HepG2 (cell line): ENCODE results near the gene NYNRIN. TPM values are rescaled to one million over a fixed set of nuclear protein-coding genes. Genes with fewer than 3 reads are reported as not detected.

Experiments
- ATAC-seq: fragments of 200-7000 bp; cut with Tn5 transposase; 3 replicates; pipeline ENCODE4 v1.9.1; 2020; ENCODE audit warnings: mild to moderate bottlenecking, moderate library complexity
- BruUV-seq: library from RNA; stranded (reverse); fragments of 400-500 nt; replicated peaks from 2 replicates; lab custom pipeline; 2021; lab: Mats Ljungman, UMichigan
- CTCF ChIA-PET: fragments of 300-600 bp; formaldehyde crosslinking; extraction: SDS; loops from one replicate; lab custom pipeline; 2021; ENCODE audit warnings: low total read pairs, inconsistent platforms, low intra/inter-chr PET ratio; lab: Yijun Ruan, JAX
- POLR2A ChIA-PET: fragments of 350-600 bp; sonication (Branson Sonifier 250); formaldehyde crosslinking; loops from one replicate; lab custom pipeline; 2020; ENCODE audit warnings: antibody characterized with exemption, inconsistent platforms; lab: Yijun Ruan, JAX
- DNase-seq: peaks from one replicate; pipeline ENCODE4 v3.0.0-alpha.2; 2015; ENCODE audit warnings: low spot score
- FAIRE-seq: peaks from 3 replicates; lab custom pipeline; 2011; peaks lifted over from hg19 to GRCh38; lab: Jason Lieb, UNC
- H2AFZ ChIP-seq: one replicate; pipeline ENCODE4 v1.6.1; 2011; ENCODE audit warnings: low read length, inconsistent platforms
- H3K27ac ChIP-seq: fragments of 300-600 bp; 3 replicates; pipeline ENCODE4 v1.8.0; 2011; ENCODE audit warnings: mixed run types, mild to moderate bottlenecking, mixed read lengths, low read length, inconsistent platforms; ENCODE audit not compliant: insufficient read depth; ENCODE audit errors: extremely low read length
- H3K27me3 ChIP-seq, 2 experiments: fragments of 200-600 bp in 1 of 2; 2 replicates in 1 of 2; 3 replicates in 1 of 2; pipeline versions ENCODE4 v1.6.0 to v1.8.0; 2011; ENCODE audit warnings: low read length in 2 of 2, mild to moderate bottlenecking in 2 of 2, moderate library complexity in 2 of 2, inconsistent platforms in 1 of 2; ENCODE audit not compliant: insufficient read depth in 2 of 2, control insufficient read depth in 1 of 2
- H3K36me3 ChIP-seq, 2 experiments: fragments of 200-600 bp in 1 of 2; replicated peaks in 1 of 2; 2 replicates in 1 of 2; 3 replicates in 1 of 2; pipeline versions ENCODE4 v1.5.1 to v1.8.0; 2011; ENCODE audit warnings: low read length in 2 of 2, inconsistent platforms in 1 of 2; ENCODE audit not compliant: insufficient read depth in 2 of 2, control insufficient read depth in 1 of 2
- H3K4me1 ChIP-seq: 2 replicates; pipeline ENCODE4 v1.5.1; 2012; ENCODE audit warnings: low read length, inconsistent platforms; ENCODE audit not compliant: insufficient read depth
- H3K4me2 ChIP-seq: 2 replicates; pipeline ENCODE4 v1.6.0; 2011; ENCODE audit warnings: low read depth, low read length, inconsistent platforms
- H3K4me3 ChIP-seq, 3 experiments: fragments of 200-600 bp in 1 of 3; sonication (generic), shearing (Covaris generic) in 1 of 3; replicated peaks in 1 of 3; 2 replicates each; pipeline ENCODE4 v1.5.1; 2011 to 2016; ENCODE audit warnings: low read length in 3 of 3, inconsistent platforms in 2 of 3, low read depth in 2 of 3, mild to moderate bottlenecking in 2 of 3, control low read depth in 1 of 3, mixed read lengths in 1 of 3; ENCODE audit not compliant: insufficient read depth in 1 of 3
- H3K79me2 ChIP-seq: one replicate; pipeline ENCODE4 v1.6.1; 2011; ENCODE audit warnings: low read length, inconsistent platforms; ENCODE audit not compliant: insufficient read depth
- H3K9ac ChIP-seq: 2 replicates; pipeline ENCODE4 v1.6.0; 2011; ENCODE audit warnings: mild to moderate bottlenecking, low read depth, low read length, inconsistent platforms; ENCODE audit not compliant: insufficient read depth
- H3K9me3 ChIP-seq: 2 replicates; pipeline ENCODE4 v1.5.1; 2012; ENCODE audit warnings: mild to moderate bottlenecking, low read length
- H4K20me1 ChIP-seq: 2 replicates; pipeline ENCODE4 v1.6.0; 2011; ENCODE audit warnings: inconsistent platforms, mild to moderate bottlenecking, low read length, moderate library complexity; ENCODE audit not compliant: insufficient read depth
- BORCS8-MEF2B ChIP-seq: sonication (generic); formaldehyde crosslinking; IDR thresholded peaks from 2 replicates; pipeline ENCODE4 v1.8.0; 2022; ENCODE audit warnings: mild to moderate bottlenecking, missing genetic modification reagents
- CEBPB ChIP-seq: IDR thresholded peaks from 2 replicates; pipeline ENCODE4 v1.6.1; 2011; ENCODE audit warnings: low read depth, low read length, improper control_type of control experiment, borderline replicate concordance
- NR2F6 ChIP-seq, 2 experiments: IDR thresholded peaks; 2 replicates each; pipeline ENCODE4 v1.6.1; 2016; ENCODE audit warnings: antibody characterized with exemption in 1 of 2, mild to moderate bottlenecking in 1 of 2
- PAWR ChIP-seq: sonication (generic); formaldehyde crosslinking; IDR thresholded peaks from 2 replicates; pipeline ENCODE4 v1.4.0; 2020; ENCODE audit warnings: missing genetic modification reagents, mild to moderate bottlenecking, borderline replicate concordance
- RXRA ChIP-seq: sonication (generic); formaldehyde crosslinking; IDR thresholded peaks from 2 replicates; pipeline ENCODE4 v1.5.1; 2020; ENCODE audit warnings: missing genetic modification reagents
- SP5 ChIP-seq: IDR thresholded peaks from 2 replicates; pipeline ENCODE4 v1.6.1; 2016; ENCODE audit warnings: low read depth, borderline replicate concordance
- ZNF550 ChIP-seq: sonication (generic); formaldehyde crosslinking; IDR thresholded peaks from 2 replicates; pipeline ENCODE4 v1.4.0; 2020; ENCODE audit warnings: mild to moderate bottlenecking, missing genetic modification reagents, borderline replicate concordance
- WGBS: methylation state at CpG from one replicate; pipeline ENCODE4 v1.1.6; 2017; ENCODE audit warnings: low lambda C conversion rate; 5-methylcytosine and 5-hydroxymethylcytosine counted together
- in situ Hi-C: cut with HindIII; loops from 2 replicates; pipeline ENCODE4 v1.10.0; 2017; ENCODE audit warnings: low pct_unique_long_range_greater_than_20kb; ENCODE audit not compliant: extremely low pct_ligation_motif_present
- intact Hi-C: fragments of 100-400 bp; cut with micrococcal nuclease; formaldehyde crosslinking; loops from one replicate; pipeline ENCODE4 v1.10.0; 2022; ENCODE audit not compliant: unreplicated experiment
- polyA plus RNA-seq, 8 experiments: library from polyadenylated mRNA; depleted of rRNA in 3 of 8; stranded (reverse) in 7 of 8; unstranded in 1 of 8; fragments of >200 nt; fragmentation: Illumina TruSeq in 4 of 8; extraction: Trizol in 4 of 8; gene quantifications; 2 replicates each; pipeline versions ENCODE4 v1.2.1 to v1.2.3, GENCODE V29; 2011 to 2016; ENCODE audit warnings: low read depth in 4 of 8, missing spikeins in 1 of 8, mixed read lengths in 1 of 8; ENCODE audit not compliant: insufficient read depth in 1 of 8
- total RNA-seq, 5 experiments: library from RNA; depleted of rRNA; stranded (reverse); fragments of >200 nt; fragmentation: Illumina TruSeq; extraction: Trizol; gene quantifications; 2 replicates each; pipeline ENCODE4 v1.2.3, GENCODE V29; 2016; ENCODE audit warnings: low read depth in 1 of 5
- TF ChIP-seq, protein P1 (sequence below): sonication (generic); formaldehyde crosslinking; IDR thresholded peaks from 2 replicates; pipeline ENCODE4 v1.4.0; 2020; ENCODE audit warnings: missing genetic modification reagents
- TF ChIP-seq, protein P2 (sequence below): sonication (generic); formaldehyde crosslinking; IDR thresholded peaks from 2 replicates; pipeline ENCODE4 v1.4.0; 2020; ENCODE audit warnings: low read depth, mild to moderate bottlenecking, missing genetic modification reagents
- TF ChIP-seq, protein P3 (sequence below): sonication (generic); formaldehyde crosslinking; IDR thresholded peaks from 2 replicates; pipeline ENCODE4 v1.4.0; 2020; ENCODE audit warnings: mild to moderate bottlenecking, missing genetic modification reagents

NYNRIN gene
- total and polyA plus RNA-seq, 2 of the 13 experiments (the other 11 are each of a cell fraction or from before 2014, with no cell fraction given), result 0.63 to 1.1 TPM

DNA sequence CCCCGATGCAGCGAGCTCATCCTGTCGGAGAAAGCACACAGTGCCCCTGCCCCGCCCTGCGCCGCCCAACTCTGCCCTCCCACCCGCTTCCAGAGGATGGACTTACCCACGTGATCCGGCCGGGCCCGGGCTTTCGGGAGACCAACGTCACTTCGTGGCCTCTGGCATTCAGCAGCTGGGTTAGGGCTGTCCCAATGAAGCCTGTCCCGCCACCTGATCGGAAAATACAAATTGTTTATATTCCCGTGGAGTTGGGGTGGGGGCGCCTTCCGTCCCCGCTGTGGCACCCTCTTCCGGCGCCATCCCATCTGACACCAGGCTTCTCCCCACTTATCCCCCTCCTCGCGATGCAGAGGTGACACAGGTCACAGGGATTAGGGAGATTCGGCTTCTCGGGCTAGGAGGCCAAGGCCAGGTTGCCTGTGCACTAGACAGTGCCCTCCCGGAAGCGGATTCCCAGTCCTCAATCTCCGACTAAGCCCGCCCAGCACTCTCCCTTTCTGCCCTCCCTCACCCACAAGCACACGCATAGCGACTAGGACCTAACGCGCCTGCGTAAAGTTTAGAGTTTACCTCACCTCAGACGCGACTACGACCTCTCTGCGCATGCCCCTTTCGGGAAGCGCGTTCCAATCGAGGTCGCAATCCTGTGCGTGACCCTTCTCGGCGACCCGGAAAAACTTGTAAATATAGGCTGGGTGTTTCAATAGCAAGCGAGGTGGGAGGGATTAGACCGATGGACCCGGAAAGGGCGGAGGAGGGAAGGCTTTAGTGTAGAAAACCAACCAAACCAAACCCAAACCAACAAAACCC lies 43.6 kb downstream of the NYNRIN start, which contains the start of gene SDR39U1:
TSS of gene SDR39U1 (minus strand) at position 537 of the 813 bp plus-strand sequence. CDS start at position 530, 7 bp downstream.
- H3K9me3 ChIP-seq, result no peaks in the 10 kb centered on the region
- H3K27me3 ChIP-seq, result peaks cover 0 to 5% of the 10 kb centered on the region in 2 experiments; a peak in 1 of 5 replicates
- intact Hi-C loops, result loop anchor here (2.0 to 10.0 kb wide), 2 partner anchors 16 to 1858 kb away; partner anchors contain the start of gene DAD1
- ChIA-PET POLR2A (interaction anchor here (0.5 to 5.6 kb wide), 44 partner anchors 10 to 1853 kb away, joined by 3 to 242 read pairs (median 4); partner anchors contain the start of genes ADCY4, CBLN3, CIDEB and DAD1), CTCF (interaction anchor here (1.2 to 1.5 kb wide), 2 partner anchors 76 to 109 kb away, joined by 4 to 6 read pairs; no protein-coding TSS in a partner anchor)
- BruUV-seq, result no TSS peak
- H3K4me2 ChIP-seq, result peak within 1 kb of the TSS; percentile 95
- peak within 1 kb of the TSS; percentile 93 for H3K27ac ChIP-seq
- H2AFZ ChIP-seq, result peak within 1 kb of the TSS; percentile 81
- H4K20me1 ChIP-seq, result no peaks in the 10 kb centered on the region
- in situ Hi-C loops, result no loop called here
- WGBS, result 1% methylated on average over 52 of the region's 52 CpGs
- peaks cover 22% of the 10 kb centered on the region for H3K79me2 ChIP-seq
- peak; percentile 91 for ATAC-seq
- peak within 1 kb of the TSS; percentile 74 to 98 (median 84) for H3K4me3 ChIP-seq
- peak; percentile 100 for DNase-seq
- H3K4me1 ChIP-seq, result peaks cover 18% of the 10 kb centered on the region
- H3K9ac ChIP-seq, result peak within 1 kb of the TSS; percentile 96
- FAIRE-seq, result peak; percentile 99
- peaks cover 27 to 39% of the 10 kb centered on the region in 2 experiments for H3K36me3 ChIP-seq
- peak; percentile 69 for TF ChIP-seq BORCS8-MEF2B (CRISPR knock-in tag)
- TF ChIP-seq, protein P1, sequence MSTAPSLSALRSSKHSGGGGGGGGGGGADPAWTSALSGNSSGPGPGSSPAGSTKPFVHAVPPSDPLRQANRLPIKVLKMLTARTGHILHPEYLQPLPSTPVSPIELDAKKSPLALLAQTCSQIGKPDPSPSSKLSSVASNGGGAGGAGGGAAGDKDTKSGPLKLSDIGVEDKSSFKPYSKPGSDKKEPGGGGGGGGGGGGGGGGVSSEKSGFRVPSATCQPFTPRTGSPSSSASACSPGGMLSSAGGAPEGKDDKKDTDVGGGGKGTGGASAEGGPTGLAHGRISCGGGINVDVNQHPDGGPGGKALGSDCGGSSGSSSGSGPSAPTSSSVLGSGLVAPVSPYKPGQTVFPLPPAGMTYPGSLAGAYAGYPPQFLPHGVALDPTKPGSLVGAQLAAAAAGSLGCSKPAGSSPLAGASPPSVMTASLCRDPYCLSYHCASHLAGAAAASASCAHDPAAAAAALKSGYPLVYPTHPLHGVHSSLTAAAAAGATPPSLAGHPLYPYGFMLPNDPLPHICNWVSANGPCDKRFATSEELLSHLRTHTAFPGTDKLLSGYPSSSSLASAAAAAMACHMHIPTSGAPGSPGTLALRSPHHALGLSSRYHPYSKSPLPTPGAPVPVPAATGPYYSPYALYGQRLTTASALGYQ (CRISPR knock-in tag), result no peak; the same call in none of the 2 replicates
- TF ChIP-seq CEBPB, result peak; percentile 92
- peak; percentile 96 for TF ChIP-seq SP5 (CRISPR knock-in tag)
- TF ChIP-seq NR2F6 (IDR thresholded peaks at IDR 0.05), result peak; percentile 62
- peak; percentile 67 for TF ChIP-seq NR2F6 (CRISPR knock-in tag; IDR thresholded peaks at IDR 0.05)
- peak; percentile 99 for TF ChIP-seq ZNF550 (CRISPR knock-in tag)
- TF ChIP-seq PAWR (CRISPR knock-in tag), result peak; percentile 14; the same call in 1 of the 2 replicates
- TF ChIP-seq, protein P2, sequence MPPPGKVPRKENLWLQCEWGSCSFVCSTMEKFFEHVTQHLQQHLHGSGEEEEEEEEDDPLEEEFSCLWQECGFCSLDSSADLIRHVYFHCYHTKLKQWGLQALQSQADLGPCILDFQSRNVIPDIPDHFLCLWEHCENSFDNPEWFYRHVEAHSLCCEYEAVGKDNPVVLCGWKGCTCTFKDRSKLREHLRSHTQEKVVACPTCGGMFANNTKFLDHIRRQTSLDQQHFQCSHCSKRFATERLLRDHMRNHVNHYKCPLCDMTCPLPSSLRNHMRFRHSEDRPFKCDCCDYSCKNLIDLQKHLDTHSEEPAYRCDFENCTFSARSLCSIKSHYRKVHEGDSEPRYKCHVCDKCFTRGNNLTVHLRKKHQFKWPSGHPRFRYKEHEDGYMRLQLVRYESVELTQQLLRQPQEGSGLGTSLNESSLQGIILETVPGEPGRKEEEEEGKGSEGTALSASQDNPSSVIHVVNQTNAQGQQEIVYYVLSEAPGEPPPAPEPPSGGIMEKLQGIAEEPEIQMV (CRISPR knock-in tag), result peak; percentile 9; the same call in 1 of the 2 replicates
- TF ChIP-seq, protein P3, sequence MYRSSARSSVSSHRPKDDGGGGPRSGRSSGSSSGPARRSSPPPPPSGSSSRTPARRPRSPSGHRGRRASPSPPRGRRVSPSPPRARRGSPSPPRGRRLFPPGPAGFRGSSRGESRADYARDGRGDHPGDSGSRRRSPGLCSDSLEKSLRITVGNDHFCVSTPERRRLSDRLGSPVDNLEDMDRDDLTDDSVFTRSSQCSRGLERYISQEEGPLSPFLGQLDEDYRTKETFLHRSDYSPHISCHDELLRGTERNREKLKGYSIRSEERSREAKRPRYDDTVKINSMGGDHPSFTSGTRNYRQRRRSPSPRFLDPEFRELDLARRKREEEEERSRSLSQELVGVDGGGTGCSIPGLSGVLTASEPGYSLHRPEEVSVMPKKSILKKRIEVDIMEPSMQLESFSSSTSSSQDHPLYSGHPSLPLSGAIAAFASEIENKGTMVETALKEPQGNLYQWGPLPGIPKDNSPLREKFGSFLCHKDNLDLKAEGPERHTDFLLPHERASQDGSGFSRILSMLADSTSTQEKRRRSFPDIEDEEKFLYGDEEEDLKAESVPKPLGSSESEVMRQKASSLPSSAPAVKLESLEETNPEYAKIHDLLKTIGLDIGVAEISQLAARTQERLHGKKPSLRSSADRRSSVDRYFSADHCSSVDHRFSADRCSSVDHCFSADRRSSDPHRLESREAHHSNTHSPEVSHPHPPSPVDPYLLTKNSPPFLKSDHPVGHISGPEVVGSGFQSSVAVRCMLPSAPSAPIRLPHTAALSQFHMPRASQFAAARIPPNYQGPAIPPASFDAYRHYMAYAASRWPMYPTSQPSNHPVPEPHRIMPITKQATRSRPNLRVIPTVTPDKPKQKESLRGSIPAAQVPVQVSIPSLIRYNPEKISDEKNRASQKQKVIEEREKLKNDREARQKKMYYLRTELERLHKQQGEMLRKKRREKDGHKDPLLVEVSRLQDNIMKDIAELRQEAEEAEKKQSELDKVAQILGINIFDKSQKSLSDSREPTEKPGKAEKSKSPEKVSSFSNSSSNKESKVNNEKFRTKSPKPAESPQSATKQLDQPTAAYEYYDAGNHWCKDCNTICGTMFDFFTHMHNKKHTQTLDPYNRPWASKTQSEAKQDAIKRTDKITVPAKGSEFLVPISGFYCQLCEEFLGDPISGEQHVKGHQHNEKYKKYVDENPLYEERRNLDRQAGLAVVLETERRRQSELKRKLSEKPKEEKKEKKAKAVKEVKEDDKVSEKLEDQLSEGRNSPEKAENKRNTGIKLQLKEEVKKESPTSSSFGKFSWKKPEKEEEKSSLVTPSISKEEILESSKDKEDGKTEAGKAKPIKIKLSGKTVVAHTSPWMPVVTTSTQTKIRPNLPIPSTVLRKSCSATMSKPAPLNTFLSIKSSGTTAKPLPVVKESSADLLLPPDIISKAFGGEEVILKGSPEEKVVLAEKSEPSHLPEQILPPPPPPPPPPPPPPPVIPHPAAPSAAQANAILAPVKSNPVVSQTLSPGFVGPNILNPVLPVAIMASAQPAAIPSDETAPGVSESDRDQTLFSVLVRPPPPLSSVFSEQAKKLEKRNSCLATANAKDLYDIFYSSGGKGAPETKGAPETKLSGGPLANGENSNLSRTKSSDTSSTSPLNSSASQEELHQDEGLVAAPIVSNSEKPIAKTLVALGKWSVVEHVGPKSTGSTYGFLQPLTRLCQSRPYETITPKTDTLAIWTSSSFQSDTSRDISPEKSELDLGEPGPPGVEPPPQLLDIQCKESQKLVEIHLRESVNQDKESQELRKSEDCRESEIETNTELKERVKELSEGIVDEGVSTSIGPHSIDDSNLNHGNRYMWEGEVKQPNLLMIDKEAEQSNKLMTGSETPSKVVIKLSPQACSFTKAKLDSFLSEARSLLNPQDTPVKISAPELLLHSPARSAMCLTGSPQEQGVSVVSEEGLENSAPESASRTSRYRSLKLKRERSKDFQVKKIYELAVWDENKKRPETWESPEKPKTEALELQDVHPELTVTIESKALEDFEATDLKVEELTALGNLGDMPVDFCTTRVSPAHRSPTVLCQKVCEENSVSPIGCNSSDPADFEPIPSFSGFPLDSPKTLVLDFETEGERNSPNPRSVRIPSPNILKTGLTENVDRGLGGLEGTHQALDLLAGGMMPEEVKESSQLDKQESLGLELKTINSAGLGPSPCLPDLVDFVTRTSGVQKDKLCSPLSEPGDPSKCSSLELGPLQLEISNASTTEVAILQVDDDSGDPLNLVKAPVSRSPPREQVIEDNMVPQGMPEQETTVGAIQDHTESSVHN (CRISPR knock-in tag), result peak; percentile 98
- TF ChIP-seq RXRA (CRISPR knock-in tag), result peak; percentile 86
